ENCODE data around the gene PLPP3.

GRCh38 chr1:56512724-56513494 is 66.5 kb downstream of the PLPP3 start:
- TF ChIP-seq CTCF (IDR thresholded peaks at IDR 0.05) (no peak), POLR2A (IDR thresholded peaks at IDR 0.05; ENCODE audit: low read depth) (no peak), POLR2AphosphoS5 (IDR thresholded peaks at IDR 0.05) (no peak)
